Embryonic facial prominence (tissue), 1 donor: ENCODE measurements around the gene SPINK6.

Experiments
- DNase-seq: peaks from one replicate; pipeline ENCODE4 v3.0.0-alpha.2; 2016; ENCODE audit errors: extremely low spot score

The SPINK6 gene, protein sequence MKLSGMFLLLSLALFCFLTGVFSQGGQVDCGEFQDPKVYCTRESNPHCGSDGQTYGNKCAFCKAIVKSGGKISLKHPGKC

DNA sequence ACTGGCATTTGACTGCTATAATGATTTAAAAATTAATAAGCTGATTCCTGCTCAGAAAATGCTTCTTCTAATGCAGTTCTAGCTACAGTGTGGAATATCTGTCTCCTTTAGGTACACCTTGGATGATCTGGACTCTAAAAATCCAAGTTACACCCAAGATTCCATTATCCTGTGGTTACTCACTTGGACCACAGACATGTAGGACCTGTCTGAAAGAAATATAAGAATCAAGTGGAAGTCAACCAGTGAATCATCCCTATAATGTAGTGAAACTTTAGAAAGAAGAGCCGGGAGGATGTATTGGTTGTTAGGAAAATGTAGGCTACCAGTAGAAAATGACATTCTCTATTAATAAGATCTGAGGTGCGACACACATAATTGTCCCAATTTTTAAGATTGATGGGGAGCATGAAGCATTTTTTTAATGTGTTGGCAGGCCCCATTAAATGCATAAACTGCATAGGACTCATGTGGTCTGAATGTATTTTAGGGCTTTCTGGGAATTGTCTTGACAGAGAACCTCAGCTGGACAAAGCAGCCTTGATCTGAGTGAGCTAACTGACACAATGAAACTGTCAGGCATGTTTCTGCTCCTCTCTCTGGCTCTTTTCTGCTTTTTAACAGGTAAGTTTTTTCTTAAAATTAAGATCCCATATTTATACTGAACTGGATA is at the start of gene SPINK6:
TSS of gene SPINK6 (plus strand) at position 512 of the 673 bp plus-strand sequence. CDS start at position 567, 55 bp downstream.
- no peak for DNase-seq

DNA sequence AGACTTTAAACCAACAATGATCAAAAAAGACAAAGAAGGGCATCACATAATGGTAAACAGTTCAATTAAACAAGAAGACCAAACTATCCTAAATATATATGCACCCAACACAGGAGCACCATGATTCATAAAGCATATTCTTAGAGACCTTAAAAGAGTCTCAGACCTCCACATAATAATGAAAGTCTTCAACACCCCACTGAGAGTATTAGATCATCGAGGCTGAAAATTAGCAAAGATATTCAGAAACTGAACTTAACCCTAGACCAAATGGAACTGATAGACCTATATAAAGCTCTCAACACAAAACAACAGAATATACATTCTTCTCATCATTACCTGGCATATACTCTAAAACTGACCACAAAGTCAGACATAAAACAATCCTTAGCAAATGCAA is 46.2 kb upstream of the SPINK6 start:
- DNase-seq = no peak

DNA sequence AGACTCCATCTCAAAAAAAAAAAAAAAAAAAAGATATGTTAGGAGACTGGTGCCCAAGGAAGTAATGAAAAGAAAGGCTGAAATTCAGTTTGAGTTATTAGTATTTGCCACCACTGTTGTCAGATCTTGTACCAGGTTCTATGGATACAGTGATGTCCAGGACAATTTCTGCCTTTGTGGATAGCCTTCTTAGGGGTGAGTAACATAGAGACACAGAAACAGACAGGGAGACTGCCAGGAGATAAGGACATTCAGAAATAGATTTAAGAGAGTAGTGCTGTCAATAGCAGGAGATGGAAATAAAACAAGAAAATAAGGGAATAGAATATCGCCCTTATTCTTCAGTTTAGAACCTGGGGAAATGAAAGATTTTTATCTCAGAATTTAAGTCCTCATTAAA is 40.8 kb upstream of the SPINK6 start:
- DNase-seq = no peak

DNA sequence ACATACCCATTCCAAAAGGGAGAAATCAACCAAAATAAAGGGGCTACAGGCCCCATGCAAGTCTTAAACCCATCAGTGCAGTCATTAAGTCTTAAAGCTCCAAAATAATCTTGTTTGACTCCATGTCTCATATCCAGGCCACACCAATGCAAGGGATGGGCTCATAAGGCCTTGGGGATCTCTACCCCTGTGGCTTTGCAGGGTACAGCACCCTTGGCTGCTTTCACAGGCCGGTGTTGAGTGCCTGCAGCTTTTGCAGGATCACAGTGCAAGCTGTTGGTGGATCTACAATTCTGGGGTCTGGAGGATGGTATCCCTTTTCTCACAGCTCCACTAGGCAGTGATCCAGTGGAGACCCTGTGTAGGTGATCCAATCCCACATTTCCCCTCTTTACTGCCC is 39.5 kb upstream of the SPINK6 start:
- no peak for DNase-seq

DNA sequence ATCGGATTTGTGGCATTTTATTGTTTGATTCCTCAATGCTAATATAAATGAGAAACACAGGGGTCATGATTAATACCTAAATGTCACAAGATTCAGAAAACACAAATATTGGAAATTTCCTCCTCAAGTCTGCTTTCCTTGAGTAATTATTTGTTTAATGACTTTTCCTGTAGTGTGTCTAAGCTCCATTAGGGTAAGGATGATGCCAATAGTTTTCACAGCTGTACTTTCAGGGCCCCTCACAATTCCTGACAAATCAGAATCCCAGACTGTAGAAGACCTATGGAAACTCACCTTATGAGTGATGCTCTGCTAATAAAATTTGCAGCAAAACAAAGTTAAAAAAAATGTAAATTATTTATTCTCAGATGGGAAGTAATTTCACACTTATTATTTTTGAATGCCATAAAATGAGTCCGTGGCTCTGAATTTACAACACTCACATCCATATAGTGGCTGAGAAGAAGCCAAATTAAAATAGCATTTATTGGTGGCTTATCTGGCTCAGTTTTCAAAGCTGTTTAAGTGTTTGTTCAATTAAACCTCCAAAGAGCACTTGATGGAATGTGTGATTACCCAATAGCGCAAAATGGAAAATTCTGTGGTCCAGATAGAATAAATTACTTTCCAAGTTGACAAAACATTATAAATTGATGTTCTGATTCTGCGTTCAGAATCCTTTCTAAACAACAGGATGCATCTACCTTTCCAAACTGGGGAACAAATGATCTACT is 36.1 kb upstream of the SPINK6 start:
- DNase-seq = no peak

DNA sequence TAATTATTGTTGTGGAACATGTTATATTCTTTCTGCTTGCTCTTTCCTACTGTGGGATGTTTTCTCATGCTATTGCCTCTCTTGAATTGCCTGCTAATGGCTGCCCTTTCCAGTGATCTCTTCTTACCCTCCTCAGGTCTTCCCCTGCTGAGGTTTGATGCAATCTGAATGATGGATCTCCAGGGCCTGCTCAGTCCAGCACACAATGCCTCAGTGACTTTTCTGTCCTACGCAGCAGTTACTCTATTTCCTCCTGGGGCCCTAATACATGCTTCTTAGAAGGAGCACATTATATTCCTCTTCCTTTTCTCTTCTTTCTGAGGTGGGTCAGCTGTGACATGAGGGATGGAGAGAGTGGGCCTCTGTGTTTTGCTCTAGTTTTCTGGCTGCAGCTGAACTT is 34.6 kb upstream of the SPINK6 start, which contains the start of gene SPINK14:
TSS of gene SPINK14 (plus strand) at position 301 of the 400 bp plus-strand sequence. CDS start 1,187 bp downstream, outside the sequence.
- DNase-seq = no peak

DNA sequence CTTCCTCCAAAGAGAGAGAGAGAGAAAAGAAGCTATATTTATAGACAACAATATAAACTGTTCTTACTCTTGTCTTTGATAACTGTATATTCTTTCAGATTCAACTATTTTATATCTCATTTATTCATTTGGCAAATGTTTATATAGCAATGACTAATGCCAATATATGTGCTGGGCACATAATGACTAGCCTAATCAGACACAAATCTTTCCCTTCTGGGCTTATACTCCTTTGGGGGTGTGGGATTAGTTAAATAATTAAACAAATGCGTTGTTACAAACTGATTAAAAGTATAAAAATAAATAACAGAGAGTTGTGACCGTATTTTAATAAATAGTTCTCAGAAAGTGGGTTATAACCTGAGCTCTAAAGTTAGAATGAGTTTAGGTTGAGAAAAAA is 30.5 kb upstream of the SPINK6 start:
- DNase-seq = no peak

DNA sequence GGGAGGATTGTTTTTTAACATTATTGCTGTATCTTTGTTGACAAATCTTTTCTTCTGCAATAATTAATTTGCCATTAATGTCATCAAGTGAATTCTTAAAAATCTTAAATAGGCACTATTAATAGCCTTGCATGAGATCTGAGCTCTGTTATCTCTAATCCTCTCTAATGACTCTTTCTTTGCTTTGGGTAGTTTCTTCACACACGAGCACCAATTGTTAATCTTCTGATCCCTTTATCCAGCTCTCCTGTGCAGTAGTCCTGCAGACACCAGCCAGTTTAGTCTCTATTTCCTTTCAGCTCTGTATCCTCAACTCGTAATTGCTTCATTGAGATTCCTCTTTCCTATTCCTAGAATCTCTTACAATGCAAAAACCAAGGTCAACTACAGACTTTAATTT is 26.4 kb upstream of the SPINK6 start:
- DNase-seq = no peak

DNA sequence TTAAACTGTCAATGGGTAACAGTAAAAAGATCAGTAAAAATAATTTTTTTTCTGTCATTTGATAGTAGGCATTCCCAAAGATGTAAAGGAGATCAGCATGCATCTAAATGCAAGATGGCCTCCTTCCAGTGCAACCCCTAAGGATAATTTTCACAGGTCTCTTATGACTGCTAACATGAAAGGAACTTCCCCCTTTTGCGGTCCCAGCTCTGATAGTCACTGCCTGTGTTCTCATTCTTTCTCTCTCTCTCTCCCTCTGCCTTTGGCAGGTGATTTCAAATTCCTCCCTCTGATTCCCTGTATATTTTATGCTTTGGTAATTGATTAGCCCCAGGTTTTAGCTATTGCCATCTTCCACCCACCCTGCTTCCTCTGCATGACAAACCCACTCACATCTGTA is 25.6 kb upstream of the SPINK6 start:
- no peak for DNase-seq

DNA sequence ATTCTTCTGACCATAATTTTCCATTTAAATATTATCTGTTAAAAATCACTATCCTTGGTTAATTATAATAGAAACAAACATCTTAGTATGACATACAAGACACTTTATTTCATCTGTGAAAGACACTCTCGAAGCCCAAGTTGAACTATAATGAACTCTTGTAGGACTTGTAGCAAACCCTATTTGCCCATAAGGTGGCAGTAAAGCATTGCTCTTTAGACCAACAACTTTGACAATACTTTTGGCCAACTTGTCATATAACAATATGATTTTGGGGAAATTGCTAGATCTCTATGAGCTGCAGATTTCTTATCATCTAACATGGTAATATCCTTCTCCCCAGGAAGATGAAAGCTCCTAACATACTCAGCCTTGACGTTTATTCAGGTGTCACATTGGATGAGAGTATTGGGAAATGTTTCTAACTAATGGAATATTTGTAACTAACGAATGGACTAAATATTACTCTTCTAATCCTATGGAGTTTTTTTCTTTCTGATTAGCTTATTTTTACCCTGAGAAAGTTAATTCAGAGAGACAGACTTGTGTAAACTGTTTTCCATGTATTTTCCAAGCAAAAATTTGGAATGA is 23.5 kb upstream of the SPINK6 start:
- no peak for DNase-seq

DNA sequence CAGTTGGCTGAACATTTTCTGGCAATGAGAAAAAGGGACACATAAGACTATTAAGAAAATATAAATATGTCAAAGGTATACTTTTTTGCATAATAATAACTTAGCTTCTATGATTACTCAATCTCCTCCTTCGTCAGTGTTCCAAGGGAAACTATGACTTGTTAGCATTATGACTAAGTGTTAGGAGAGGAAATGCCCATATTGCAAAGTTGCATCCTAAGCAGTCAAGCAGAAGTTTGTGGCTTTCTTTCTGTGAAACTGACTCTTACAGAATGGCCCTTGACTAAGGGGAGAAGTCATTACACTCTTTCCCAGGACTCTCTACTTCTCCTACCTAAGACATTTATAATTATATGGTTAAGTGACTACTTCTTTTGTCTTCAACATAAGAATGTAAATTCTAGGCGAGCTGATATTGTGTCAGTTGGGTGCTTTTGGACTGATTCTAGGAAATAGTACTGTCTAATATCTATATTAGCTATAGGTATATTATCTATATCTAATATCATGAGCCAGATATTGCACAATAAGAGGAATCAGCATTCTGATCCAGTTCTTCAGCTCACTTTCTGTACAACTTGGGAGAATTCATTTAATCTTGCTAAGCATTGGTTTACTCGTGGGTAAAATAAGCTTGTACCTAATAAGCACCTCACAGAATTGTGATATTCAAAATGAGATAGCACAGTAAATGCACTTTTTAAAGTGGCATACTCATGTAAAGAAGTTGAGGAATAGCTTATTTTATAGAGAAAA is 16.4 kb upstream of the SPINK6 start:
- DNase-seq = no peak

DNA sequence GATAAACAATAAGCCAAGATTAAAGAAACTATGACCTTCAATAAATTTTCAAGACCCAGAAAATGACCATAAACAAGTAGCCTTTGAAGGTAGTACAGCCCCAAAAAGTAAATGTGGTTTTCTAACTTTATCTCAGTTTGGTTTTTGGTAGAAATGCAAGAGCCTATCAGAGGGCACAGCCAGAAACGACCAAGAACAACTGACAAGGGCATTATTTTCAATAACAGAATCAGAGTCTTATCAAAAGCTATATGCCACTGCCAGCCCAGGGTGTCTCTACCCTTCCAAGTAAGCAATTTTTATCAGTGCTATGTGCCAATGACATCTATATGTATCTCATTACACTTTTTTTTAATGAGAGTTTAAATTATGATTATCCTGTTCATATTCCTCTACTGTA is 11.8 kb upstream of the SPINK6 start:
- DNase-seq = no peak

DNA sequence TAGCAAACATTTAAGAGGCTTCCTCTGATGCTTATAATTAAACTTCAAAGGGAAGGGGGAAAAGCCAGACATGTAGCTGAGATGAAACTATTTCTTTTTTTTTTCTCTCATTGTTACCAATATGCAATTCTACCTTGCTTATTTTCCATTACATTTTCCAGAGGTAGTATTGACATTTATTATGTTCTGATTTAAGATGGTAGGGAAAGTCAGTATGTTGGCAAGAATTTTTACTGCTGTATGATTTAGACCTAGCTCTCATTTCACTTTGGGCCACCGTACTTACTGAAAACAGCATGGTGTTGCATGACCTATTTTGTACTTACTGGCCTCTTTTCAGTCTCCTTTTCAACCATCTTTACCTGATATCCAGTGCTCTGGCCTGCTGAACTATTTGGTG is 9.6 kb upstream of the SPINK6 start:
- DNase-seq = no peak

DNA sequence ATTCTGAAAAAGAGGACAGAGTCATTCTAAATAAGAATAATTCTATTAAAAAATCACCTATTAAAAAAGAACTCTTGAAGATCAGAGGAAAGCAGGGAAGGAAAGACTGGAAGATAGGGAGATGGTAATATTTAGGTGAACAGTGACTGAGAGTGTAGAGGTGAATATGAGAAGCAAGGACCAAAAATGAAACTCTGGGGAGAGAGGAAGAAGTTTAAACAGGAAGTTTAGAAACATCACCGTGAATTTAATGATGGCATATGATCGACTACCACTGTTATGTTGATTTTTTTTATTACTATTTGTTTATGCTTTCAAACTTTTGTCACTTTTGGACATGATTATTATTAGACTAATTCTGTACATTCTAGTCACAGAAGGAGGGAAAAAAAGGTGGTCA is 1.7 kb upstream of the SPINK6 start:
- no peak for DNase-seq

DNA sequence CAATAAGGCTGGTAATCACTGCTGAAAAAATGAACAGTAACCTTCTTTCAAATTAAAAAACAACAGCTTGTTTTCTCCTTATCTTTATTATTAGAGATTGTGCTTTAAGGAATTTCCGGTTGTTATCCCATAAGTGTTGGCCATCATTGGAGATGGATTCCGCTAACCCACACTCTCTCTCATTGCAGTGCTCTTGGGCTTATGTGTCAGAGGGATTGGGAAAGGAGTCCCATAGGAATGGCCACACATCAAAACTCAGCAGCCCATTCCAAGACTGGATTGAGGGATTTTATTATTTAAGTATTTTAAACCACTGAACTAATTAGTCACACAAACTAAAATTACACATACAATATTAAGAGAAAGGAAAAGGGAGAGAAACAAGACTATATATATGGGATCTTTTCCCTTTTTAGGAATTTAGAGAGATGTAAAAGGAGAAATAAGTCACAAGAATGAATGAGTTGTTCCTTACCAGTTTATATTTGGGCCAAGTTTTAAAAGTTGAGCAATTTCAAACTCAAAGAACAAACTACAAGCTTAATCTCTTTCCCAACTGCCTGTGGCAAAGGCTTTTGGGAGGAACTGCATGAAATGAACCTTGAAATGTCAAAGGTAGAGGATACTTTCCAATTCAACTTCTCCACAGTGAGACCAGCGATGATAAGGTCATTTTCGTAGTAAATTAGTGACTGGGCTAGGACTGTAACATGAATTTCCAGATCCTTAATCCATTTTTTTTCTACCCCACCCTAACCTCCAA is 2.4 kb downstream of the SPINK6 start:
- DNase-seq = no peak

DNA sequence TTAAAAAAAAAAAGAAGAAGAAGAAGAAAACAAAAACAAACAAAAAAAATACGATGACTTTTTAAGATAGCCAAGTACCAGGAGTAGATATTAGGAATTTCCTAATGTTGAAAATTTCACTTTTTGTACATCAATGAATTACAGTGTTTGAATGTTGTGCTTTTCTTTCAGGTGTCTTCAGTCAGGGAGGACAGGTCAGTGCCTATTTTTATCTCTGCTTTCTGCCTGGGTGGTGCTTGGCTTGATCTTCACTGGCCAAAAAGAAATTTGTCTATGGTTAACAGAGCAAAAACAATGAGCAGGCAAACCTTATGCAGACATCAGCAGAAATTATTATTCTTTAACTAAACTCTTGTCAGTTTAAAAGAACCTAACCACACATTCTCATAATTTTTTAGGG is 3.0 kb downstream of the SPINK6 start:
- DNase-seq = no peak

DNA sequence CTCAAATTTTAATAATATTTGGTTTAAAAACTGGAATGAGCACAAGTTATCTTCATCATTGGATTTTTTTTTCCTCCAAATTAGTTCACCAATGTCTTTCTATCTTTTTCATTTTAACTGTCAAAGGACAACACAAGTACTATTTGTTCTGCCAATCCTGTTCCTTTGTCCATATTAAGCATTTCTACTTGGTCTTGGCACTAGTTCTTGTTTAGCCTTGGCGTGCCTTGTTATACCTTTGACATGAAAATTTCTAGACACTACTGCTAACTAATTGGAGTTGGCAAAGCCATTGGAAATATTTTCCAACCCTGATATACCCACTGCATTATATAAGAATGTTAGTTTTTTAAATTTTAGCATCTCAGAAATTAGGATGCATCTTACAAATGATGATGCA is 3.8 kb downstream of the SPINK6 start:
- DNase-seq = no peak

DNA sequence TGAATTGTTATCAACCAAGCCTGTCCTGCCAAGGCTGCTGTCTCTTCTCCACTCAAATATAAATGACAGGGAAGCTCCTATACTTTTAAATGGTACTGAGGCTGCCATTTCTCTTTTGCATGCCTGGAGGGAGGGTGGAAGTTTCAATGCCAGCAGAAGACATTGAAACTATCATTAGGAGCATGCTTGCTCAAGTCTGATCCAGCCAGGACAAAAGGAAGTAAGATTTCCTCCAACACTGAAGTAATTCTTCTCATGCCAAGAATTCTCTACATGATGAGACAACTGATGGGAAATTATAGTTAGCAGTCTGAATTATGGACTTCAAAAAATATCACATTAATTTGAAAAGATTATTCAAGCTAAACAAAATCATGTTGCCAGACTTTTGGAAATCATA is 5.4 kb downstream of the SPINK6 start:
- no peak for DNase-seq

DNA sequence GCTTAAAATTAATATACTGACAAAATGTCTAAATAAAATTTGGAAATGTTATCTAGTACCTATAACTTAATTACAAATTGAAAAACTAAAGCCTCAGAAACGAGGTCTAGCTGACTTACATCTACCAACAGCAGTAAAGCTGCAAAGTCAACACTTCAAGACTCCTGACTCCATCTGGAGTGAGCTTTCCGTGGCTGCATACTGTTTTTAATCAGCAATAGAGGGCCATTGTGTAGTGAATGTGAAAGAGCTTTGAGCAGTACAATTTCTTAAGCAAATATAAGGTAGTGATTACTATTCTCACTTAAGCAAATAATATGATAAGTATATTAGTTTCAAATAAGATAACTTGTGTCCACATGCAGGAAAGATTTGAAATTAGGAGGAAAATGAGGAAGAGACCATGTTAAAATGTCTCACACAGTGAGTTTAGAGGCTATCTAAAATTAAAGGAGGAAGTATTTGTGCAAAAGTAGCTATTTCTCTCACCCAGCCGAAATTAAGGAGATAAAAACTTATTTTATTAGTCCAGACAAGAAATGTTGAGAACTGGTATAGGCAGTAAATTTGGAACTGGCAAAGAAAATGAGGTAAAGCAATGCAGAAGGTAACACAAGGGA is 6.4 kb downstream of the SPINK6 start:
- DNase-seq = no peak

DNA sequence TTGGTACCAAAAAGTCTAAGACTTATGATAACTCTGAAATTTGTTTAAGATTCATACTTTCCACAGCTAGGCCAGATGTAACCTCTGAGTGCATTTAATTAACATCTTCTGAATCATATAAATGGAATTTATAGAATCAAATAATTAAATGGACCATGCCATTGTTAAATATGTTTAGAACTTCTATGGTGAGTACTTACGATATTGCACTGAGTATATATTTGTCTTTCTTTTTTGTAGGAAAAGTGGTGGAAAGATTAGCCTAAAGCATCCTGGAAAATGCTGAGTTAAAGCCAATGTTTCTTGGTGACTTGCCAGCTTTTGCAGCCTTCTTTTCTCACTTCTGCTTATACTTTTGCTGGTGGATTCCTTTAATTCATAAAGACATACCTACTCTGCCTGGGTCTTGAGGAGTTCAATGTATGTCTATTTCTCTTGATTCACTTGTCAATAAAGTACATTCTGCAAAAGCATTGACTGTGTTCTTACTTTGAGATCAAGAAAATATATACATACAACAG is 11.9 kb downstream of the SPINK6 start:
- DNase-seq = no peak

DNA sequence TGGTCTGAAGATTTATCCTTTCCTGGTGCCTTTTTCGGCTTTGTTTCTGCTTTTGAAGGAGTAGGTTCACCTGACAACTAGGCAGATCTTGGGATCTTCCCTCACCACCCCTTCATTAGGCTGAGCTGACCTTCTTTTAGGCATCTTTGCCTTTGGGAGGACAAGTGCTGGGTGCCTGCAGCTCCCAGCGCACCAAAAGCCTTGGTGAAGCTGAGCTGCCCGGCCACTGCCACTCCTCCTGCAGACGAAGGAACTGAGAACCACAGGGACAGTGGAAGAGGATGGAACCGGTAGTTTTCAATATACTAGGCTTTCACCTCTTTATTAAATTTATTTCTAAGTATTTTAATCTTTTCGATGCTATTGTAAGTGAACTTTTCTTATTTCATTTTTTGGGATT is 18.7 kb downstream of the SPINK6 start:
- no peak for DNase-seq
